Mucosa of descending colon (tissue), 3 donors: ENCODE data around the gene SIK3. TPM values are rescaled to one million over a fixed set of nuclear protein-coding genes. Genes with fewer than 3 reads are reported as not detected.

Source experiments
- total RNA-seq, 3 donors: library from RNA; stranded (reverse); fragmentation: NEBNext Ultra II Directional in 2 of 3; extraction: Animal tissue kit (Norgen Biotek cat#: 25700) in 2 of 3; gene quantifications; one replicate each; pipeline versions ENCODE4 v1.2.1 to v1.2.4, GENCODE V29; 2021 to 2023
- donor health status: DM: no; HTN: no; CAD: no; lungs with moderate emphysema.
- donor health status: DM: no; HTN: no; CAD: no.
- donor health status: DM: no; HTN: yes; CAD: no.

SIK3 gene
- total RNA-seq, 3 donors from 2014 or later: 28.1 to 55.6 (median 41.8) TPM

Other genes with a start within 250 kb of the SIK3 start
- 10 to 100 TPM; 67.9 to 72.7 (median 71.9) TPM for gene PAFAH1B2, start 45.9 kb upstream of the SIK3 start, total RNA-seq
- 10 to 100 TPM; 69.8 to 76.3 (median 71.4) TPM for gene SIDT2, start 80.3 kb upstream of the SIK3 start, total RNA-seq
- gene TAGLN, start 100.9 kb upstream of the SIK3 start, total RNA-seq: 1,000 to 10,000 TPM in 1 of 3 donors, 100 to 1,000 TPM in 2; 126 to 3,893 (median 593) TPM
- gene PCSK7, start 133.6 kb upstream of the SIK3 start, total RNA-seq: 100 to 1,000 TPM; 138 to 252 (median 181) TPM
- gene RNF214, start 134.2 kb upstream of the SIK3 start, total RNA-seq: 10 to 100 TPM; 22.0 to 38.1 (median 25.4) TPM
- gene BACE1-AS, start 192.9 kb upstream of the SIK3 start, total RNA-seq: 10 to 100 TPM in 1 of 3 donors, 1 to 10 TPM in 2; 6.9 to 11.3 (median 7.4) TPM
- gene BACE1, start 217.8 kb upstream of the SIK3 start, total RNA-seq: 10 to 100 TPM in 2 of 3 donors, 1 to 10 TPM in 1; 7.8 to 23.0 (median 10.2) TPM
- gene CEP164, start 229.4 kb upstream of the SIK3 start, total RNA-seq: 10 to 100 TPM; 13.8 to 26.2 (median 17.3) TPM